Uterus (tissue), 2 donors: ENCODE data around the gene CADM2.

ENCODE experiments used
- CTCF ChIP-seq, 4 experiments: fragments of 200-600 bp in 2 of 4; fragments of 450-650 bp in 2 of 4; sonication (generic) in 2 of 4; IDR thresholded peaks; one replicate each; pipeline ENCODE4 v1.5.1; 2016 to 2019; ENCODE audit warnings: antibody characterized with exemption in 4 of 4, mild to moderate bottlenecking in 2 of 4, moderate library complexity in 1 of 4
- POLR2A ChIP-seq, 2 donors: fragments of 450-650 bp; IDR thresholded peaks; one replicate each; pipeline ENCODE4 v1.6.1; 2016; ENCODE audit warnings: antibody characterized with exemption in 2 of 2, mild to moderate bottlenecking in 1 of 2, moderate library complexity in 1 of 2

GRCh38 chr3:85075663-85076062 is 116.9 kb downstream of the CADM2 start:
- TF ChIP-seq CTCF (IDR thresholded peaks at IDR 0.05), result no peak
- no peak for TF ChIP-seq POLR2A (IDR thresholded peaks at IDR 0.05)
